Endometrium (tissue), 2 donors: ENCODE measurements around the gene GOLGA6L9.
"Not testable (repeated sequence)": the region's sequence is repeated elsewhere in the genome, so short reads cannot be mapped to it uniquely, and the experiment has no call there.

ENCODE experiments used
- FAIRE-seq: peaks from 2 replicates; lab custom pipeline; 2012; peaks lifted over from hg19 to GRCh38; lab: Jason Lieb, UNC
- donor health status: control.
- donor health status: control.

GOLGA6L9 gene

DNA sequence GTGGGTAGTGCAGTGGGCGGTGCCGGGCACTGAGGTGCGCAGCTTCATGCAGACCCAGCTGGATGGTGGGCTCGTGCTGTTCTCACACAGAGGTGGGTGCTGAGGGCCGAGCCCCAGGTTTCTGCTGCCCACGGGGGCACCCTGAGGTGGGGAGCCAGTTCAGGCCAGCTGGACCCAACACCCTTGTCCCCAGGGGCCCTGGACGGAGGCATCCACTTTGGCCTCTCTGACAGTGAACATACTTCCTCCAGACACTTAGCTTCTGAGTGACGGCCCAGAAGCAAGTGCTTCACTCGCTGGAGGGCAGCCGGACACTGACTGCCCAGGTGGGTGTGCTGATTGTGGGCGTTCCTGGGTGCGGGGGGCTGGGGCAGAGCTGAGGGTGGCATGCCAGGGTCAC, 39.8 kb downstream of the GOLGA6L9 start:
- FAIRE-seq = not testable (repeated sequence)

DNA sequence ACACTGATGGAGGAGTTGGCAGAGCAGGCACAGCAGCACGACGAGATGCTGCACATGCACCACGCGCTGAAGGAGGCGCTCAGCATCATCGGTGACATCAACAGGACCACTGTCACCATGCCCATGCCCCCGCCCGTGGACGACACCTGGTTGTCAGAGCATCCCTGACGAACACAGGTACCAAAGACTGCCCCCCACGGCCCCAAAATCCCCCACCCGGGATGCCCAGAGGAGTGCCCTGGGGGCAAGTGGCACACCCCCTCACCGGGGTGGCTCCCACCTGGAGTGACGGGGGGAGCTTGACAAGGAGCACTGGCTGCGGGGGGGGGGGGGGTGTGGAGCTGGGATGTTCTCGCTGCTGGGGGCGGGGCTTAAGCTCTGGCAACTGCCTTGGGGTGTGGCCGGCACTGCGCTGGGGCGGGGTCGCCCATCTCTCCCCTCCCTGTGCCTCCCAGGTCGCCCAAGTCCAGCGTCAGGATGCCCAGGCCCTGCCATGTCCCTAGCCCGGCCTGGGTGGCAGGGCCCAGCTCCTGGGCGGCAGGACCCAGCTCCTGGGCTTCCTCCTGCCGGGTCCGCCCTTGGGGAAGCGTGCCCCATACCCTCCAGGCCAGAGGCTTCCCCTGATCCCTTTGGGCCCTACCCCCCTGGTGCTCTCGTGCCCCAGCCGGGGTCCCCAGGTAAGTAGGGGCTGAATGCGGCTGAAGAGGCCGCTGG, 42.8 kb downstream of the GOLGA6L9 start:
- FAIRE-seq = not testable (repeated sequence)

DNA sequence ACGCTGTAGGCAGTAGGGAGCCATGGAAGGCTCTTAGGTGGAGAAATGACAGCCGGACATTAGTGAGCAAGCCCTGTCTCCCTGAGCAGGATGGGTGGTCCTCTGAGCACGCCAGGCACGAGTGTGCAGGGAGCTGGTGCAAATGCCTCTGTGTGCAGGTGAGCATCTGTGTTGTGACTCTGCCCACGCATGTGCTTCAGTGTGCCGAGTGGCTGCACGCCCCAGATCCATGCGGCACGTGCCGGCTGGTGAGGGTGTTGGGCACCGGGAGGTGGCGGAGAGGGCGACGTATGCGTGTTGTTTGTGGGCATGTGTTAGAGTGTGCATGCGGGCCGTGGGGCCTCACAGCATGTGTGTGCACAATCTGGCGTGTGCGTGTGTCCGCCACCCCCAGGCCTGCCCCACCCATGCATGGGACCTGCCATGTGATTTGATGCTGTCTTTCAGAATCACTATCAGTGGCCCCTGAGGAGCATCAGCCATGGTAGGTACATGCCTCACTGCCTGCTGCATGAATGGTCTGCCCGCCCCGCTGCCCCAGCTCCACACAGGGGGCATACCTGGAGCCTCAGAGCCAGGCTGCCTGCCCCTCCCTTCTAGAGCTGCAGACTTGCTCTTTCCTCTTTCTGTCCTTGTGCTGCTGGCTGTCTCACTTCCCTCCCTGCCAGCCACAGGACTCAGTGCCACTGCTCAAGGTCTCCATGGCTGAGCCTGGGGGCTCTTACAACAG, 45.1 kb downstream of the GOLGA6L9 start:
- FAIRE-seq = not testable (repeated sequence)

DNA sequence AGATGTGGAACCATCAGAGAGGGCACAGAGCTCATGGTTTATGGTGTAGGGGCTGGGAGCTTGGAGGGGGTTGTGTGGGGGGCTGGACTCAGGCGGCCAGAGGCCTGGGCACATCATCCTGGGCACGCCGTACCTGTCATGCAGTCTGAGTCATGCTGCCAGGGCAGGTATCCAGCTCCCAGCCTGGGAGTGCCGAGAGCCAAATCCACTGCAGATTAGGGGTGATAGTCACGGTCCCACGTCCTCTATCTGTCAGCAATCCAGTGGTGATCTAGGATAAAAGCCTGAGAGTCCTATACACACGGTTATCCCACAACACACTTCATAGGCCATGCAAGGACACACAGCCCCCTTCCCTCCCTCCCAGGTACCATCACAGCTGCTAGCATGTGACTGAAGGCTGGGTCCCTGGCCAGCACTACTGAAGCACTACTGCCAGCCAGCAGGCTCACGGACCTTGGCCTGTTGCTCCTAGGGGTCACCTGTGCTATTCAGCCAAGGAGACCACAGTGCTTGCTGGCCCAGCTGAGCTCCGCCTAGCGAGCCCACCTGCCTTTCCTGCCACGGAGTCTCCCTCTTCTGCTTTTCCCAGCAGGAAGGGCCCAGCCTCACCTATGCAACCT, 45.8 kb downstream of the GOLGA6L9 start:
- not testable (repeated sequence) for FAIRE-seq

DNA sequence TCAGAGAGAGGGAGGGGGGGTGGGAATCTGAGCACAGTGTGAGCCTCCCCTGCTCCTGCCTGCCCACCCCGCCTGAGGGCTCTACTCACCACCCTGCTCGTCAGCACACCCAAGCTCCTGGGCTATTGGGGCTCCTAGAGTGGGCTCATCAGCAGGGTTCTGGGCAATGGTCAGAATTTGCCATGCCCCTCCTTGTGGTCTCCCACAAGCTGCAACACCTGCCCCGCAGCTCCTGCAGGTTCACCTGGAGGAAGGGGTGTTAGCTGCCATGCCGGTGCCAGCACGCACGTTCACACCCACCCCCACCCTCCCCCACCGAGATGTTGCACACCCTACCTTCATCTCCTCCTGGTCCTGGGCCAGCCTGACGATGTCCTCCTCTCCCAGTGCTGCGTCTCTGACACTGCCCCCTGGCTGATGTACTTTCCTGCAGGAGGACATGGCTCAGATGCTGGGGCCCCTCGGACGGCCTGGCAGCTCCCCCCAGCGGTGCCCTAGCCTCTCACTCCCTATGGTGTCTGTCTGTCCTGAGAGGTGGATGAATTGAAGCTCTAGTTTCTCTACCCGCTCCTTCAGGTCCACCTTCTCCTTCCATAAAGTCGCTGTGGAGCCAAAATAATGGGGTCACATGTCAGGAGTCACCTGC, 47.2 kb downstream of the GOLGA6L9 start:
- FAIRE-seq = not testable (repeated sequence)

DNA sequence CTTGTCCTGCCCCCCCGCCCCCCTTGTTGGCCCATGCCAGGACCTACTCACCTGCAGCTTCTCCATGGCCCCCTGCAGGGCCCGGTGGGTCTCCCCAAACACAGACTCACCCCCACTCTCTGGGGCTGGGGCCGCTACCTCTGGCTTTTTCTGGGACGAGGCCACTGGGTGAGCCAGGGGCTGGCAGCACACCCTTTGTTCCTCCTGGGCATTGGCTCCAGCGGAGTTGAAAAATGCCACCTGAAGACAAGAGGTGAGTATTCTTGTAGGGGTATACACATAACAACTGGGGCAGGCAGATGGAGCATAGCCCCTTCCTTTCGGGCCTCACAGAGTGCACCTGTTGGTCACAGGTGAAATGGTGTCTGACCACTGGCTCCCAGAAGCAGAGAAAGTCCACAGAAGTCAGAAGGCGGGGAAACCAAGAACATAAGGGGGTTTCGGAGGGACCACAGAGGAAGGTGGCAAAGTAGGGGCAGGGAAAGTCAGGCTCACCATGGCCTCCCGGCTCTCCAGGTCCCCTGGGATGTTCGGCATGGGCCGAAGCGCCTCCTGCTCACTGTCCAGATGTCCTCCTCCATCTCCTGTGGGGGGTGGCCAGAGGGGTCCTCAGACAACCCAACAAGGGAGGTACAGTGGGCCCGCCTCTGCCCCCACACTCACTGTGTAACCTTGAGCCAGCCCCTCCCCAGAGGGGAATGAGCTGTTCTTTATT, 47.9 kb downstream of the GOLGA6L9 start:
- FAIRE-seq = not testable (repeated sequence)
